ENCODE data around the gene UGDH. TPM values are rescaled to one million over a fixed set of nuclear protein-coding genes. Genes with fewer than 3 reads are reported as not detected.
A peak's percentile ranks its signal among the peaks of the same experiment; 100 is the strongest.
"Not testable (repeated sequence)": the region's sequence is repeated elsewhere in the genome, so short reads cannot be mapped to it uniquely, and the experiment has no call there.

Gene UGDH
- total RNA-seq, 4 donors from 2014 or later = 293 to 849 (median 479) TPM

- H3K27ac ChIP-seq = peak overlapping the region in 2 of 4 donors; percentile 18 to 63
- 40% methylated on average over 2 of the region's 2 CpGs; no CpG with 5 or more reads in 1 of the 2 donors for WGBS, 2 donors (ENCODE audit: low coverage in 1 of 2)
- H3K9me3 ChIP-seq = no peaks in the 10 kb centered on the region
- no peaks in the 10 kb centered on the region for H3K27me3 ChIP-seq
- peaks cover 0 to 22% (median 8%) of the 10 kb centered on the region in 4 donors for H3K36me3 ChIP-seq
- peaks cover 0 to 26% (median 7%) of the 10 kb centered on the region in 4 donors for H3K4me1 ChIP-seq
- intact Hi-C loops (cut with DNase I; ENCODE audit: low total_unique reads) (loop anchor here (10.0 kb wide), 1 partner anchor 510 kb away; the partner anchor contains the start of gene PDS5A), in situ Hi-C loops (cut with MboI; ENCODE audit: low pct_ligation_motif_present in 1 of 4, low pct_unique_long_range_greater_than_20kb in 1 of 4, low sequenced_read_pairs in 3 of 4) (loop anchor here in 1 of 4 donors (10.0 kb wide), 1 partner anchor 170 kb away; the partner anchor contains the start of gene SMIM14)
- H3K4me3 ChIP-seq = no peak overlapping the region
- no peak for DNase-seq
- TF ChIP-seq POLR2AphosphoS5 (IDR thresholded peaks at IDR 0.05) = peak in 1 of 3 donors; percentile 37
- TF ChIP-seq EP300 (IDR thresholded peaks at IDR 0.05; ENCODE audit: low read depth) = no peak
- no peak for TF ChIP-seq POLR2A (IDR thresholded peaks at IDR 0.05)
Measured at GRCh38 chr4:39464886-39465501, 62.2 kb downstream of the UGDH start.

GRCh38 chr4:39458505-39459300 is 68.5 kb downstream of the UGDH start, which contains the start of the genes LIAS and RPL9:
Gene LIAS, plus strand, starts transcription at chr4:39459056. Its CDS starts 62 bp downstream, at chr4:39459118.
Gene RPL9, minus strand, starts transcription at chr4:39458922. Its CDS starts 483 bp downstream, at chr4:39458439.
- intact Hi-C loops (cut with DNase I; ENCODE audit: low total_unique reads) (no loop called here), in situ Hi-C loops (cut with MboI; ENCODE audit: low pct_ligation_motif_present in 1 of 4, low pct_unique_long_range_greater_than_20kb in 1 of 4, low sequenced_read_pairs in 3 of 4) (no loop called here)
- whole genome bisulfite sequencing, 2 donors (ENCODE audit: low coverage in 1 of 2) = 0% methylated on average over 3 to 46 of the region's 55 CpGs
- peak; percentile 97 for DNase-seq
- TF ChIP-seq EP300 (IDR thresholded peaks at IDR 0.05; ENCODE audit: low read depth) = no peak
- peak in 1 of 5 experiments; percentile 25 for TF ChIP-seq CTCF (IDR thresholded peaks at IDR 0.05)
- peak; percentile 99 for TF ChIP-seq POLR2AphosphoS5 (IDR thresholded peaks at IDR 0.05)
- peak; percentile 98 for TF ChIP-seq POLR2A (IDR thresholded peaks at IDR 0.05)
- H3K27me3 ChIP-seq = no peaks in the 10 kb centered on the region
- peaks cover 0 to 53% (median 23%) of the 10 kb centered on the region in 4 donors for H3K36me3 ChIP-seq
- H3K4me1 ChIP-seq = peaks cover 0 to 31% (median 21%) of the 10 kb centered on the region in 4 donors
- peak within 1 kb of the TSS; percentile 94 to 98 (median 96) for H3K27ac ChIP-seq
- H3K9me3 ChIP-seq = no peaks in the 10 kb centered on the region
- peak within 1 kb of the TSS; percentile 62 to 84 (median 70) for H3K4me3 ChIP-seq

DNA sequence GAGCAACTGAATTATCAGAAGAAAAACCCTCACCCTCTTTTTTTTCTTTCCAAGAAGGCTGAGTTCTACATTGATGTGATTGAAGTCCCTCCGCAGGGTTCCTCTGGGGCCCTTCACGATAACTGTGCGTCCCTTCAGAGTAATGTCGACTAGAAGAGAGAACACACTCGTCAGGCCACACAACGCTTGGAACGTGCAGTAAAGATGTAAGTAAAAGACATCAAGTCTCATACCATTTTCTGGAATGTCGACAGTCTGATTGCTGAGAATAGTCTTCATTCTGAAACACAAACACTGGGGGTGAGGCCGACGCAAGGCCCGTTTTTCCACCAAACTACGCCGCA is 69.1 kb downstream of the UGDH start:
- H3K9me3 ChIP-seq; intact Hi-C loops (cut with DNase I; ENCODE audit: low total_unique reads); H3K27me3 ChIP-seq; DNase-seq; in situ Hi-C loops (cut with MboI; ENCODE audit: low pct_ligation_motif_present in 1 of 4, low pct_unique_long_range_greater_than_20kb in 1 of 4, low sequenced_read_pairs in 3 of 4): not testable (repeated sequence)
- H3K27ac ChIP-seq = peak overlapping the region; percentile 94 to 98 (median 96)
- peaks cover 0 to 53% (median 23%) of the 10 kb centered on the region in 4 donors for H3K36me3 ChIP-seq
- H3K4me1 ChIP-seq = peaks cover 0 to 31% (median 21%) of the 10 kb centered on the region in 4 donors
- WGBS, 2 donors (ENCODE audit: low coverage in 1 of 2) = 0 to 1% methylated on average over 1 to 13 of the region's 13 CpGs
- H3K4me3 ChIP-seq = peak overlapping the region; percentile 62 to 84 (median 70)

DNA sequence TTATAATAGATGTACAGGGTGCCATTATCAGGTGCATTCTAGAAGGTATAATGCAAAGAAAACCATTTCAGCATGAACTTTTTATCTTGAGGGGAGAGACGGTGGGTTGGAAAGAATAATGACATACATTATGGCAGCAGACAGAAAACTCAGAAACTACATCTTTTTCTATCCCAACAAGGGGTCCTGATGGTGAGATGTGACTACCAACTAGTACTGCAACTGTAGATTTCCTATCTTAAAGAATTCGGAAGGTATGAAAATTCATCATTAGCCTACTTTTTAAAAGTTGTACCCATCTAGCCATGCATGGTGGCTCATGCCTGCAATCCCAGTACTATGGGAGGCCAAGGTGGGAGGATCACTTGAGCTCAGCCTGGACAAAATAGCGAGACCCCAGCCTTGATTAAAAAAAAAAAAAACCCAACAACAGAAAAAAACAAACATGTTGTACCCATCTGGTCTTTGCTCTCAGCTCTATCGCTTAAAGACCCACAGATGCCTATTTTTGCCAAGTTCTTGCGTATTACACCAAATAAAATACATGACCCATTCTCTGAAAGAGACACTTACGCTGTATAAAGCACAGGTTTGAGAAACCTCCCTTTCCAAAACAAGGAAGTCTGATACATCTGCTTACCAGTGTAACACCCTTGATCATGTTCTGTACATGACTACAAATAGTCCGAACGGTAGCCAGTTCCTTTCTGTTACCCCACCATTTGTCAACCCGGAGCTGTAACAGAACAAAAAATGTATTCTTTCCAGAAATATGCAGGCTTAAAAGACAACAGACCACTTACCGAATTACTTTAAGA is 70.1 kb downstream of the UGDH start:
- peaks cover 0 to 31% (median 21%) of the 10 kb centered on the region in 4 donors for H3K4me1 ChIP-seq
- H3K9me3 ChIP-seq = no peaks in the 10 kb centered on the region
- intact Hi-C loops (cut with DNase I; ENCODE audit: low total_unique reads) (no loop called here), in situ Hi-C loops (cut with MboI; ENCODE audit: low pct_ligation_motif_present in 1 of 4, low pct_unique_long_range_greater_than_20kb in 1 of 4, low sequenced_read_pairs in 3 of 4) (no loop called here)
- peak overlapping the region; percentile 94 to 98 (median 96) for H3K27ac ChIP-seq
- no peaks in the 10 kb centered on the region for H3K27me3 ChIP-seq
- peak overlapping the region in 3 of 4 donors; percentile 62 to 70 (median 69) for H3K4me3 ChIP-seq
- no peak for TF ChIP-seq POLR2A (IDR thresholded peaks at IDR 0.05)
- no peak for TF ChIP-seq POLR2AphosphoS5 (IDR thresholded peaks at IDR 0.05)
- no peak for TF ChIP-seq EP300 (IDR thresholded peaks at IDR 0.05; ENCODE audit: low read depth)
- TF ChIP-seq CTCF (IDR thresholded peaks at IDR 0.05) = no peak
- no peak for DNase-seq
- 42 to 45% methylated on average over 7 to 10 of the region's 10 CpGs for WGBS, 2 donors (ENCODE audit: low coverage in 1 of 2)
- H3K36me3 ChIP-seq = peaks cover 0 to 56% (median 21%) of the 10 kb centered on the region in 4 donors

Data from transverse colon (tissue), 4 donors.